Panc1 (cell line): ENCODE data around the gene BCL2. TPM values are rescaled to one million over a fixed set of nuclear protein-coding genes. Genes with fewer than 3 reads are reported as not detected.

Experiments
- ATAC-seq: fragments of 200-7000 bp; cut with Tn5 transposase; 2 replicates; pipeline ENCODE4 v1.9.1; 2020; ENCODE audit warnings: mild to moderate bottlenecking, moderate library complexity
- BruUV-seq: library from RNA; stranded (reverse); fragments of 400-500 nt; replicated peaks from 2 replicates; lab custom pipeline; 2021; lab: Mats Ljungman, UMichigan
- CTCF ChIA-PET: fragments of 300-600 bp; sonication (Branson Sonifier 250); formaldehyde crosslinking; loops from one replicate; lab custom pipeline; 2022; ENCODE audit warnings: antibody characterized with exemption; lab: Charles Lee
- POLR2A ChIA-PET: fragments of 300-600 bp; sonication (Branson Sonifier 250); formaldehyde crosslinking; loops from one replicate; lab custom pipeline; 2022; ENCODE audit warnings: antibody characterized with exemption; lab: Charles Lee
- DNase-seq: peaks from one replicate; pipeline ENCODE4 v3.0.0-alpha.2; 2010; ENCODE audit warnings: low read depth, low spot score
- H3K27ac ChIP-seq: 2 replicates; pipeline ENCODE4 v1.5.1; 2011; ENCODE audit warnings: mild to moderate bottlenecking, low read length, inconsistent platforms
- H3K27me3 ChIP-seq: fragments of 200-500 bp; sonication (Bioruptor generic); 2 replicates; pipeline ENCODE4 v1.6.0; 2014; ENCODE audit warnings: low read length, inconsistent platforms; ENCODE audit not compliant: control insufficient read depth, insufficient read depth
- H3K36me3 ChIP-seq: fragments of 200-500 bp; sonication (Bioruptor generic); 2 replicates; pipeline ENCODE4 v1.5.1; 2014; ENCODE audit warnings: inconsistent platforms, mild to moderate bottlenecking, low read length, moderate library complexity; ENCODE audit not compliant: control insufficient read depth, insufficient read depth
- H3K4me1 ChIP-seq: 2 replicates; pipeline ENCODE4 v1.5.1; 2011; ENCODE audit warnings: inconsistent platforms, mild to moderate bottlenecking, low read length, moderate library complexity; ENCODE audit not compliant: control insufficient read depth, insufficient read depth
- H3K4me3 ChIP-seq, 2 experiments: 2 replicates each; pipeline ENCODE4 v1.5.1; 2011 to 2012; ENCODE audit warnings: low read depth in 2 of 2, low read length in 2 of 2, mild to moderate bottlenecking in 2 of 2, inconsistent platforms in 1 of 2, moderate library complexity in 1 of 2
- H3K9me3 ChIP-seq: fragments of 200-500 bp; sonication (Bioruptor generic); 2 replicates; pipeline ENCODE4 v1.5.1; 2014; ENCODE audit warnings: low read depth, mild to moderate bottlenecking, inconsistent platforms, low read length, moderate library complexity; ENCODE audit not compliant: control insufficient read depth, insufficient read depth
- CTCF ChIP-seq: fragments of 450-650 bp; IDR thresholded peaks from 2 replicates; pipeline ENCODE4 v1.5.1; 2017; ENCODE audit warnings: mild to moderate bottlenecking
- POLR2AphosphoS5 ChIP-seq: IDR thresholded peaks from 2 replicates; pipeline ENCODE4 v1.6.1; 2012; ENCODE audit warnings: mild to moderate bottlenecking, low read depth, low read length, moderate library complexity
- REST ChIP-seq, 2 experiments: IDR thresholded peaks; 2 replicates each; pipeline ENCODE4 v1.6.1; 2011 to 2012; ENCODE audit warnings: low read depth in 2 of 2, control low read depth in 1 of 2, low read length in 1 of 2, mild to moderate bottlenecking in 1 of 2, moderate library complexity in 1 of 2; ENCODE audit not compliant: insufficient read depth in 1 of 2
- SIN3A ChIP-seq: IDR thresholded peaks from 2 replicates; pipeline ENCODE4 v1.6.1; 2012; ENCODE audit warnings: low read depth, mild to moderate bottlenecking, low read length, moderate library complexity, borderline replicate concordance; ENCODE audit not compliant: insufficient read depth
- TCF7L2 ChIP-seq: IDR thresholded peaks from 2 replicates; pipeline ENCODE4 v1.6.1; 2011; ENCODE audit warnings: mild to moderate bottlenecking, low read depth, low read length, inconsistent platforms
- in situ Hi-C: cut with HindIII; loops from 2 replicates; pipeline ENCODE4 v1.10.0; 2016; ENCODE audit warnings: low sequenced_read_pairs, low pct_unique_long_range_greater_than_20kb
- intact Hi-C: fragments of 100-400 bp; cut with micrococcal nuclease; formaldehyde crosslinking; loops from one replicate; pipeline ENCODE4 v1.10.0; 2022; ENCODE audit not compliant: unreplicated experiment
- total RNA-seq: library from RNA; stranded (reverse); gene quantifications from one replicate; pipeline ENCODE4 v1.2.1, GENCODE V29; 2021; ENCODE audit not compliant: unreplicated experiment

Gene BCL2
- total RNA-seq, 1 experiment from 2014 or later: 0.72 TPM

GRCh38 chr18:63306249-63306648, 13.3 kb downstream of the BCL2 start:
- in situ Hi-C loops (no loop called here), intact Hi-C loops (no loop called here)
- Histone ChIP-seq H3K36me3 (no peaks in the 10 kb centered on the region), H3K27ac (no peak overlapping the region), H3K4me1 (no peaks in the 10 kb centered on the region), H3K4me3 (no peak overlapping the region), H3K9me3 (no peaks in the 10 kb centered on the region), H3K27me3 (no peaks in the 10 kb centered on the region)
- ChIA-PET CTCF (no interaction called here), POLR2A (no interaction called here)
- ATAC-seq (no peak), DNase-seq (no peak)
- BruUV-seq: no TSS peak
- TF ChIP-seq POLR2AphosphoS5 (no peak), TCF7L2 (no peak), SIN3A (no peak), REST (IDR thresholded peaks at IDR 0.05; ENCODE audit: insufficient read depth in 1 of 2, low read depth in 2 of 2, low read length in 1 of 2) (no peak), CTCF (no peak)

- Histone ChIP-seq H3K4me3 (no peak overlapping the region), H3K36me3 (no peaks in the 10 kb centered on the region), H3K27me3 (no peaks in the 10 kb centered on the region), H3K27ac (no peak overlapping the region), H3K9me3 (no peaks in the 10 kb centered on the region), H3K4me1 (no peaks in the 10 kb centered on the region)
- intact Hi-C loops (no loop called here), in situ Hi-C loops (no loop called here)
- TF ChIP-seq REST (IDR thresholded peaks at IDR 0.05; ENCODE audit: insufficient read depth in 1 of 2, low read depth in 2 of 2, low read length in 1 of 2): no peak
- TF ChIP-seq TCF7L2: no peak
- TF ChIP-seq CTCF: no peak
- TF ChIP-seq SIN3A: no peak
- TF ChIP-seq POLR2AphosphoS5: no peak
- DNase-seq (no peak), ATAC-seq (no peak)
- BruUV-seq: no TSS peak
- CTCF ChIA-PET: no interaction called here
- POLR2A ChIA-PET: no interaction called here
Measured at GRCh38 chr18:63303547-63303946, 16.0 kb downstream of the BCL2 start.
